Activated CD4-positive, alpha-beta T cell treated with anti-CD3 and anti-CD28 coated beads, Interleukin-2, amount 10 ng/mL, durations not matched to agents 7 days and 5 days (primary cell): ENCODE measurements around the gene MECR. TPM values are rescaled to one million over a fixed set of nuclear protein-coding genes. Genes with fewer than 3 reads are reported as not detected.

Source experiments
- CTCF ChIA-PET: fragments of 350-600 bp; sonication (Branson Sonifier 250); formaldehyde crosslinking; loops from one replicate; lab custom pipeline; 2021; ENCODE audit warnings: antibody characterized with exemption; lab: Charles Lee
- POLR2A ChIA-PET: fragments of 350-600 bp; sonication (Branson Sonifier 250); formaldehyde crosslinking; loops from one replicate; lab custom pipeline; 2021; ENCODE audit warnings: antibody characterized with exemption; lab: Charles Lee
- DNase-seq: peaks from one replicate; pipeline ENCODE4 v3.0.0-alpha.2; 2020
- H3K27ac Mint-ChIP-seq: one replicate; pipeline ENCODE4 v1.8.0; 2021; ENCODE audit warnings: mild to moderate bottlenecking, moderate library complexity, mixed read lengths
- H3K27me3 Mint-ChIP-seq: one replicate; pipeline ENCODE4 v1.8.0; 2021; ENCODE audit warnings: mixed read lengths
- H3K36me3 Mint-ChIP-seq: one replicate; pipeline ENCODE4 v1.8.0; 2021; ENCODE audit warnings: low read depth, mixed read lengths
- H3K4me1 Mint-ChIP-seq: one replicate; pipeline ENCODE4 v1.8.0; 2021; ENCODE audit warnings: mixed read lengths
- H3K4me3 Mint-ChIP-seq: one replicate; pipeline ENCODE4 v1.8.0; 2021; ENCODE audit warnings: mild to moderate bottlenecking, moderate library complexity, mixed read lengths
- H3K9me3 Mint-ChIP-seq: one replicate; pipeline ENCODE4 v1.8.0; 2021; ENCODE audit warnings: mixed read lengths
- total RNA-seq, 2 experiments: library from RNA; stranded (reverse); gene quantifications; one replicate each; pipeline ENCODE4 v1.2.3, GENCODE V29; 2021

Gene MECR
- total RNA-seq, 2 experiments from 2014 or later: 16.4 to 19.7 TPM

DNA sequence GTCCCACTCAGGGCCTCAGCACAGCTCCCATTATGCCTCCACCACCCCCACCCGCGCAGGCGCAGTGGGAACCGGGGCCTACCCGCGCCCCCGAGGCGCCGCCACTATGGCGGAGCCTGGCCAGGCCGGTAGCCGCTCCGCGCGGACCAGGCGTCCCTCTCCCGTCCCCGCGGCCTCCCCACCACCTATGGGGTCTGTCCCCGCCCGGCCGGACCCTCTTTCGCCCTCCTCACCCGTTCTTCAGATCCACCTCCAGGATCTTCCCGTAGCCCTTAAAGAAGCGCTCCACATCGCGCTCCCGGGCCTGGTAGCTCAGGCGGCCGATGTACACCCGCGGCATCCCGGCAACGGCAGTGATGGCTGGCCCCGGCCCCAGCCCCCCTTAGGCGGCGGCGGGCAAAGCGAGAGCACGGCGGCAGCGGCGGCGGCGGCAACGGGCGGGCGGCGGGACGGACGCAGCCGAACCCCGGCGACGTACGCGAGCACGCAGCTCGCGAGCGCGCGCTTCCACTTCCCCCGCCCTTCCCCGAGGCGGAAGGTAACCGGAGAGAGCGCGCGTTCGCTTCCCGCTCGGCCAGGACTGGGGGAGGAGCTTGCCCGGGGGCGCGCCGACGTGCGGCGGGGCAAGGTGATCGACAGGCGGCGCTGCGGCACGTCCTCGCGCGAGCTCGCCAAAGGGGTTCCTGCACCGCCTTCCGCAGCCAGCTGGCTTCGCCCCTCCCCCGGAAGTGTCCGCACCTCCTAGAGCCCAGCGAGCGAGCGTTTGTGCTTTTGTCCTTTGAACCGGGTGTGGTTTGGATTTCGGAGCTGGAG is 49.1 kb downstream of the MECR start, which contains the start of gene SRSF4:
TSS of gene SRSF4 (minus strand) at position 488 of the 813 bp plus-strand sequence. CDS start at position 340, 148 bp downstream.
- CTCF ChIA-PET: interaction anchor here (1.1 to 7.0 kb wide), 14 partner anchors 9 to 538 kb away, joined by 3 to 38 read pairs (median 5); partner anchors contain the start of genes TAF12 and YTHDF2

DNA sequence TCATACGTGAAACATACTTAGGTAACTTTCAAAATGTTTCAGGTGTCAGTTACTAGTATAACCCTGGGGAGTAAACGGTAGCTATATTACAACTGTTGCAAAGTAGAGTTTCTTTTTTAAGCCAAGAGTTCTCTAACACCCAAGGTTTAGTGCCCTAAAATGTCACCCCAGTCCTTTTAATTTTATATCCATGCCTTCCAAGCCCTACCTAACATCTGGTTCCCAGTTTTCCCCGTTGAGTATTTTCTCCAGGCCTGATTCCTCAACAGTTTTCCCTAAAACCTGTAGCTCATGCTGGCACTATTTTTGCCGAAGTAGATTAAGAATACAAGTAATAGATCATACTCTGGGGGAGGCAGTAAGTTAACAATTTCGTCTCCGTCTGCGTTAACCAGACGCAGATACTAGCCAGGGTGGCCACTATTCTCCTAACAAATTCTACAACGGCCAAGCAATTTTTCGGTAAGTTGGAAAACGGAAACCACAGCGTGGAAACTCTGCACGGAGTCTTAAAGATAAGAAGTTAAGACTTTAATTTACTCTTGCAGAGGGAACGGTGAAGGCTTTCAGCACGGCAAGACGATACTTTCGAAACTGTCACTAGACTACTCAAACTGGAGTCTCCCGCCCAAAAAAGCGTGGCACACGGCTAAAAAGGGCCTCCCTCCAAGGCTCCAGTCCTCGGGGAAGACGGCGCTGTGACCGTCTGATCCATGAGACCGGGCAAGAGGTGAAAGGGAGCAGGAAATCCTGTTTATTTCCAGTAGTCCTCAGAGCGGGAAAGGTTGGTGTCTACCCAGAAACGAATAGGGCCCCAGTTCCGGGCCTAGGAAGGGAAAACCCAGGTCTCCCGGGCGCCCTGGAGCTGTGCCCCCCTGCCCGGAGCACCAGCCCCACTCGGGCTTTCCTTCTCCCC is 50.0 kb downstream of the MECR start:
- Mint-ChIP-seq H3K9me3 (no peaks in the 10 kb centered on the region), H3K27me3 (no peaks in the 10 kb centered on the region), H3K4me3 (peak overlapping the region; percentile 96), H3K4me1 (peaks cover 48% of the 10 kb centered on the region), H3K27ac (peak overlapping the region; percentile 97), H3K36me3 (peaks cover 37% of the 10 kb centered on the region)
- ChIA-PET POLR2A (no interaction called here), CTCF (interaction anchor here (0.6 to 7.0 kb wide), 12 partner anchors 9 to 544 kb away, joined by 3 to 38 read pairs (median 5); partner anchors contain the start of genes TAF12 and YTHDF2)
- peak; percentile 48 for DNase-seq

More for the DNA sequence above, 49.1 kb downstream of the MECR start, which contains the start of gene SRSF4:
- POLR2A ChIA-PET: interaction anchor here (0.6 to 1.2 kb wide), 4 partner anchors 21 to 1578 kb away, joined by 3 to 6 read pairs (median 5); no protein-coding TSS in a partner anchor
- DNase-seq: peak; percentile 99
- Mint-ChIP-seq H3K36me3 (peaks cover 34% of the 10 kb centered on the region), H3K4me3 (peak within 1 kb of the TSS; percentile 96), H3K9me3 (no peaks in the 10 kb centered on the region), H3K27me3 (no peaks in the 10 kb centered on the region), H3K27ac (peak within 1 kb of the TSS; percentile 97), H3K4me1 (peaks cover 45% of the 10 kb centered on the region)

DNA sequence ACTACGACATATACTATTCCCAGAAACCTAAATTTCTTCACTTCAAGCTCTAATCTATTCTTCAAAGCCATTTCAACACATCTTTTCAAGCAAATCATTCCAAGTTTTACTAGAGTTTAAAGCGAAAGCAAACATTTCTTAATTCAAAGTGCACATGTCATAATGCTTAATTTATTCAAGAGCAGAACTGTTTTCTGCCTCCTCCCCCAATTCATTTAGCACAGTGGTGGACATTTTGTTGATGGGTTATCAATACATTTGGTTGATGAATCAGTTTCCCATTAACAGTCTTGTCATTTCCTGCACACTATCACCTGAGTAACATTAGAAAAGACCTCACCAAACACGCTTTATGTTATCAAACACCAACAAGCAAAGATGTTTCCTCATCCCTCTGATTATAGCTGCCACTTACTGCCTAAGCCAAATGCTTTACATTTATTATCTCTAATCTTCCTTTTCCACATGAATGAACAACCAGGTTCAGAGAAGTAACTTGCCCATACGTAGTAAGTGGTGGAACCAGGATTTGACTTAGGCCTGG is 51.0 kb downstream of the MECR start:
- peaks cover 37% of the 10 kb centered on the region for H3K36me3 Mint-ChIP-seq
- H3K9me3 Mint-ChIP-seq: no peaks in the 10 kb centered on the region
- POLR2A ChIA-PET: no interaction called here
- peak overlapping the region; percentile 96 for H3K4me3 Mint-ChIP-seq
- CTCF ChIA-PET: interaction anchor here (1.4 to 7.0 kb wide), 3 partner anchors 12 to 22 kb away, joined by 3 to 38 read pairs (median 25); no protein-coding TSS in a partner anchor
- no peak for DNase-seq
- peak overlapping the region; percentile 97 for H3K27ac Mint-ChIP-seq
- peaks cover 48% of the 10 kb centered on the region for H3K4me1 Mint-ChIP-seq
- H3K27me3 Mint-ChIP-seq: no peaks in the 10 kb centered on the region

DNA sequence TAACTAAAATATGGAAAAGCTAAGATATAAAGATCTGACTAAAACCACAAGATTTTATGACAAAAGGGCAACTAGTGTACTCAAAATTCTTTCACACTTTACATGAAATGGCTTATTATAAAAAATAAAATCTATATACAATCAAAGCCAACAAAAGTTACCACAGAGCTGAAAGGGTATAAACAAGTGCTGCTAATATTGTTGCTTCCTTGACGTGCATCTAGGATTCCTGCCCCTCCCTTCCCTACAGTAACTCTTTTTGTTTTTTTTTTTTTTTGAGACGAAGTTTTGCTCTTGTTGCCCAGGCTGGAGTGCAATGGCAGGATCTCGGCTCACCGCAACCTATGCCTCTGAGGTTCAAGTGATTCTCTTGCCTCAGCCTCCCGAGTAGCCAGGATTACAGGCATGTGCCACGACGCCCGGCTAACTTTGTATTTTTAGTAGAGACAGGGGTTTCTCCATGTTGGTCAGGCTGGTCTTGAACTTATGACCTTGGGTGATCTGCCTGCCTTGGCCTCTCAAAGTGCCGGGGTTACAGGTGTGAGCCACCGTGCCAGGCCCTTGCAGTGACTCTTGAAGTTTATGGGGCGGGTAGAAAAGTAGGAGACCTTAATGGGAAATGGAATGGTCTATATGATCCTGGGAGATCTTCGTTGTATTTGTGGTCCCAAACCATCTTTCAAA is 53.6 kb downstream of the MECR start:
- H3K4me1 Mint-ChIP-seq: peaks cover 45% of the 10 kb centered on the region
- H3K27ac Mint-ChIP-seq: peak overlapping the region; percentile 37
- POLR2A ChIA-PET: no interaction called here
- H3K9me3 Mint-ChIP-seq: no peaks in the 10 kb centered on the region
- H3K27me3 Mint-ChIP-seq: no peaks in the 10 kb centered on the region
- CTCF ChIA-PET: interaction anchor here (0.6 to 0.9 kb wide), 2 partner anchors 176 to 1783 kb away, joined by 3 read pairs; no protein-coding TSS in a partner anchor
- DNase-seq: no peak
- H3K36me3 Mint-ChIP-seq: peaks cover 49% of the 10 kb centered on the region
- H3K4me3 Mint-ChIP-seq: peak overlapping the region; percentile 2

DNA sequence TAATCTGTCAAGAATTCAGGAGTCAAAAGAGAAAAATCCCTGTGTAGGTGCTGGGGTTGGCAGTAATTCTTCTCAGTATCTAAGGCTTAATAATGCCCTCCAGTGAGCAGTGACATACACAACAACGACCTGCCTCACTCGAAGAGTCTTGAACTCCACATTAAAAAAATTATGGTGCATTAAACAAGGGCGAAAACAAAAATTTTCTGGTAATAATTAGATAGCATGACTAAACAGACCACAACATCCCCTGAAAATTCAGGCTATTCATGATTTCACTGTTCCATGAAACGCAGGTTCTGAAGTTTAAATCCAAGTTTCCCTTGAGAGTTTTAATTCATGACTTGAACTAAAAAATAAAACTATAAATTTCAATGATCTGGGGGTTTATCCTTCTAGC is 54.2 kb downstream of the MECR start:
- no peaks in the 10 kb centered on the region for H3K27me3 Mint-ChIP-seq
- ChIA-PET POLR2A (no interaction called here), CTCF (interaction anchor here (0.9 kb wide), 1 partner anchor 1783 kb away, joined by 3 read pairs; no protein-coding TSS in a partner anchor)
- no peak for DNase-seq
- H3K36me3 Mint-ChIP-seq: peaks cover 52% of the 10 kb centered on the region
- H3K27ac Mint-ChIP-seq: no peak overlapping the region
- no peaks in the 10 kb centered on the region for H3K9me3 Mint-ChIP-seq
- H3K4me1 Mint-ChIP-seq: peaks cover 47% of the 10 kb centered on the region
- no peak overlapping the region for H3K4me3 Mint-ChIP-seq

- Mint-ChIP-seq H3K27me3 (no peaks in the 10 kb centered on the region), H3K27ac (no peak overlapping the region), H3K36me3 (peaks cover 45% of the 10 kb centered on the region), H3K4me3 (no peak overlapping the region), H3K9me3 (no peaks in the 10 kb centered on the region), H3K4me1 (peaks cover 53% of the 10 kb centered on the region)
- ChIA-PET POLR2A (no interaction called here), CTCF (interaction anchor here (1.4 kb wide), 1 partner anchor 25 kb away, joined by 4 read pairs; no protein-coding TSS in a partner anchor)
- DNase-seq: no peak
Measured at GRCh38 chr1:29172415-29172939, 58.3 kb downstream of the MECR start.

GRCh38 chr1:29171521-29171920 is 59.2 kb downstream of the MECR start:
- POLR2A ChIA-PET: interaction anchor here (0.5 kb wide), 1 partner anchor 1179 kb away, joined by 3 read pairs; no protein-coding TSS in a partner anchor
- peaks cover 45% of the 10 kb centered on the region for H3K36me3 Mint-ChIP-seq
- peaks cover 53% of the 10 kb centered on the region for H3K4me1 Mint-ChIP-seq
- no peak for DNase-seq
- H3K9me3 Mint-ChIP-seq: no peaks in the 10 kb centered on the region
- no peaks in the 10 kb centered on the region for H3K27me3 Mint-ChIP-seq
- CTCF ChIA-PET: interaction anchor here (1.2 to 1.7 kb wide), 2 partner anchors 10 to 295 kb away, joined by 4 to 6 read pairs; partner anchors contain the start of gene SRSF4
- no peak overlapping the region for H3K27ac Mint-ChIP-seq
- H3K4me3 Mint-ChIP-seq: peak overlapping the region; percentile 8

DNA sequence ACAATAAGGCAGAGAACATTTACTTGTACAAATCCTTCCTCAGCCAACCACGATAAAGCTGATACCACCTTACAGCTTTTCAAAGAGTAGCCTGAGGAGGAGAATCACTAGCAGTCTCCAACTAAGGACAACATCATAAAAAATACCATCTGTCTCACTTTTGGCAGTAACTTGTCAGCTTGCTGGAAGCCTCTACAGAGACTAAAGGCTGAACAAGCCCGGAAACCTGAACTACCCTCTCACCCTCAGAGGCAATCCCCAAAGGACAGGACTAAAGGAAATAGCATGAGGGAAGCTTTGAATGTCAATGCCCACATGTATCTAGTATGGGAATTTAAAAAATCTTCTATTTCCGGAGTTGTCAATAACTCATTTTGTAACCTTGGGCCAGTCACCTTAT is 59.6 kb downstream of the MECR start:
- Mint-ChIP-seq H3K4me3 (peak overlapping the region; percentile 8), H3K27me3 (no peaks in the 10 kb centered on the region), H3K9me3 (no peaks in the 10 kb centered on the region), H3K36me3 (peaks cover 44% of the 10 kb centered on the region), H3K27ac (no peak overlapping the region), H3K4me1 (peaks cover 56% of the 10 kb centered on the region)
- ChIA-PET CTCF (interaction anchor here (1.2 to 1.7 kb wide), 2 partner anchors 10 to 294 kb away, joined by 4 to 6 read pairs; partner anchors contain the start of gene SRSF4), POLR2A (no interaction called here)
- no peak for DNase-seq

- Mint-ChIP-seq H3K27ac (peak overlapping the region; percentile 68), H3K4me1 (peaks cover 67% of the 10 kb centered on the region), H3K9me3 (no peaks in the 10 kb centered on the region), H3K27me3 (no peaks in the 10 kb centered on the region), H3K4me3 (no peak overlapping the region), H3K36me3 (peaks cover 54% of the 10 kb centered on the region)
- CTCF ChIA-PET: interaction anchor here (0.6 to 1.7 kb wide), 5 partner anchors 9 to 293 kb away, joined by 3 to 6 read pairs (median 3); no protein-coding TSS in a partner anchor
- no peak for DNase-seq
- POLR2A ChIA-PET: interaction anchor here (0.5 kb wide), 1 partner anchor 10 kb away, joined by 3 read pairs; no protein-coding TSS in a partner anchor
Measured at GRCh38 chr1:29169976-29170375, 60.8 kb downstream of the MECR start.

GRCh38 chr1:29167904-29168303 is 62.8 kb downstream of the MECR start:
- ChIA-PET CTCF (interaction anchor here (0.6 to 2.7 kb wide), 4 partner anchors 12 to 291 kb away, joined by 3 to 8 read pairs (median 4); partner anchors contain the start of gene SRSF4), POLR2A (no interaction called here)
- Mint-ChIP-seq H3K9me3 (no peaks in the 10 kb centered on the region), H3K4me1 (peaks cover 76% of the 10 kb centered on the region), H3K4me3 (no peak overlapping the region), H3K27ac (no peak overlapping the region), H3K27me3 (no peaks in the 10 kb centered on the region), H3K36me3 (peaks cover 62% of the 10 kb centered on the region)
- DNase-seq: no peak

GRCh38 chr1:29166291-29166878 is 64.3 kb downstream of the MECR start:
- CTCF ChIA-PET: interaction anchor here (0.6 to 2.7 kb wide), 5 partner anchors 12 to 289 kb away, joined by 3 to 8 read pairs (median 4); partner anchors contain the start of gene SRSF4
- H3K27ac Mint-ChIP-seq: peak overlapping the region; percentile 47
- no peaks in the 10 kb centered on the region for H3K27me3 Mint-ChIP-seq
- DNase-seq: peak; percentile 45
- POLR2A ChIA-PET: no interaction called here
- H3K4me3 Mint-ChIP-seq: no peak overlapping the region
- H3K4me1 Mint-ChIP-seq: peaks cover 72% of the 10 kb centered on the region
- peaks cover 53% of the 10 kb centered on the region for H3K36me3 Mint-ChIP-seq
- no peaks in the 10 kb centered on the region for H3K9me3 Mint-ChIP-seq
